PFSK-1 (cell line): ENCODE results near the gene YWHAB.
A peak's percentile ranks its signal among the peaks of the same experiment; 100 is the strongest.

Experiments used
- FOXP2 ChIP-seq: optimal IDR thresholded peaks from 2 replicates; pipeline ENCODE3; 2011; ENCODE audit warnings: borderline replicate concordance, control low read depth, inconsistent platforms; ENCODE audit not compliant: insufficient read depth; ENCODE audit errors: extremely low read length, extremely low read depth
- POLR2AphosphoS5 ChIP-seq: IDR thresholded peaks from 2 replicates; pipeline ENCODE4 v1.6.1; 2012; ENCODE audit warnings: low read depth, mild to moderate bottlenecking, control low read depth, low read length, moderate library complexity
- REST ChIP-seq, 2 experiments: IDR thresholded peaks; 2 replicates each; pipeline versions ENCODE4 v1.6.1 to v1.8.0; 2011 to 2012; ENCODE audit warnings: low read depth in 2 of 2, low read length in 2 of 2, control low read depth in 1 of 2, inconsistent platforms in 1 of 2, mild to moderate bottlenecking in 1 of 2, moderate library complexity in 1 of 2; ENCODE audit not compliant: insufficient read depth in 1 of 2

DNA sequence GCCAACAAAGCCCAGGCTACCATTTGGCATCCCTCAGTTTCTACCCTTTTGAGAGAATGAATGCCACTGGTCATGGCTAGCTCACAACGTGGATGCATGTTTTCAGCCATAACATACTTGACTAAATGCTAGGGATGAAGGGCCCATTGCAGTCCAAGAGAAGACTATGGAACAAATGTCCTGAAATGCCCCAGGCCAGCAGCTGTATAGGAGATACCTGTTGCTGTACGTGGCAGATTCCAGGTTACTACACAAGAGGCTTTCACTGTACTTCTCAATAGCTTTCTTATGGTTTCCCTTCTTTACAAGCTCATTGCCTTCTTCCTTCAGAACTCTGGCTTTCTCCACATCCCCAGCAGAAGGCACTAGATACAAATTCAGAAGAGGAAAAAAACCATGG lies 63.0 kb downstream of the YWHAB start:
- 0 out of 2 replicates have a peak, but pooled peaks have one; percentile 22 for TF ChIP-seq POLR2AphosphoS5
- TF ChIP-seq REST (IDR thresholded peaks at IDR 0.05; ENCODE audit: insufficient read depth in 1 of 2, low read depth in 2 of 2, low read length in 2 of 2) = no peak
- TF ChIP-seq FOXP2 = no peak
